GM21737 (cell line): ENCODE measurements around the gene NBEAL2.

Experiments used
- ATAC-seq: cut with Tn5 transposase; IDR thresholded peaks from one replicate; pipeline ENCODE4 v1.9.1; 2021; ENCODE audit warnings: mild to moderate bottlenecking, moderate library complexity; ENCODE audit not compliant: unreplicated experiment

The NBEAL2 gene

GRCh38 chr3:46997453-46998091, 18.1 kb downstream of the NBEAL2 start:
- ATAC-seq, result no peak

- ATAC-seq, result no peak
Measured at GRCh38 chr3:46998121-46998851, 18.8 kb downstream of the NBEAL2 start.

GRCh38 chr3:46998852-46999515, 19.5 kb downstream of the NBEAL2 start:
- no peak for ATAC-seq

- ATAC-seq, result no peak
Measured at GRCh38 chr3:46999516-47000197, 20.2 kb downstream of the NBEAL2 start.

GRCh38 chr3:47000198-47000815, 20.8 kb downstream of the NBEAL2 start:
- ATAC-seq, result no peak

- ATAC-seq, result no peak
Measured at GRCh38 chr3:47000922-47001730, 21.7 kb downstream of the NBEAL2 start.

- no peak for ATAC-seq
Measured at GRCh38 chr3:47001731-47002170, 22.3 kb downstream of the NBEAL2 start.

GRCh38 chr3:47002171-47003055, 22.9 kb downstream of the NBEAL2 start:
- no peak for ATAC-seq

- ATAC-seq, result no peak
Measured at GRCh38 chr3:47003056-47003410, 23.6 kb downstream of the NBEAL2 start.

- ATAC-seq, result no peak
Measured at GRCh38 chr3:47003461-47004368, 24.2 kb downstream of the NBEAL2 start.

GRCh38 chr3:47004369-47005211, 25.1 kb downstream of the NBEAL2 start:
- no peak for ATAC-seq

- no peak for ATAC-seq
Measured at GRCh38 chr3:47005212-47006144, 26.0 kb downstream of the NBEAL2 start.

GRCh38 chr3:47006145-47006651, 26.7 kb downstream of the NBEAL2 start:
- no peak for ATAC-seq

- no peak for ATAC-seq
Measured at GRCh38 chr3:47007001-47007400, 27.5 kb downstream of the NBEAL2 start.

- ATAC-seq, result no peak
Measured at GRCh38 chr3:47007482-47008233, 28.2 kb downstream of the NBEAL2 start.
